ENCODE data around the gene IER5L.

The IER5L gene

GRCh38 chr9:129183495-129184218 lies 5.6 kb upstream of the IER5L start:
- no peaks in the 10 kb centered on the region for H3K9me3 ChIP-seq (replicated peaks; ENCODE audit: insufficient read depth, low read length)
- DNase-seq, result no peak
- no peaks in the 10 kb centered on the region for H3K27me3 ChIP-seq (replicated peaks; ENCODE audit: insufficient read depth, low read length)
- no peak overlapping the region for H3K27ac ChIP-seq (ENCODE audit: low read length)
- no peak overlapping the region for H3K4me3 ChIP-seq (ENCODE audit: low read length)
- no peaks in the 10 kb centered on the region for H3K36me3 ChIP-seq (replicated peaks; ENCODE audit: insufficient read depth, low read length)
- no peaks in the 10 kb centered on the region for H3K9me2 ChIP-seq (replicated peaks; ENCODE audit: insufficient read depth, low read length)
- TF ChIP-seq CTCF (IDR thresholded peaks at IDR 0.05; ENCODE audit: low read length), result no peak
- TF ChIP-seq EZH2phosphoT487 (IDR thresholded peaks at IDR 0.05; ENCODE audit: low read length), result no peak
- TF ChIP-seq EZH2 (optimal IDR thresholded peaks at IDR 0.05; ENCODE audit: low read depth, low read length), result no peak
- no peaks in the 10 kb centered on the region for H3K79me2 ChIP-seq (ENCODE audit: low read length)
- no peaks in the 10 kb centered on the region for H3F3A ChIP-seq (ENCODE audit: insufficient read depth, low read length)
- H3K9ac ChIP-seq (ENCODE audit: low read length), result no peak overlapping the region
- H3K4me2 ChIP-seq (ENCODE audit: low read depth, low read length), result no peak overlapping the region
- H3K4me1 ChIP-seq (ENCODE audit: low read length), result peaks cover 10% of the 10 kb centered on the region
- no peaks in the 10 kb centered on the region for H4K20me1 ChIP-seq (ENCODE audit: insufficient read depth, low read length)
- H2AFZ ChIP-seq (ENCODE audit: low read length), result no peak overlapping the region

- no peak overlapping the region for H2AFZ ChIP-seq (ENCODE audit: low read length)
- peaks cover 13% of the 10 kb centered on the region for H3K4me1 ChIP-seq (ENCODE audit: low read length)
- no peaks in the 10 kb centered on the region for H3K36me3 ChIP-seq (replicated peaks; ENCODE audit: insufficient read depth, low read length)
- H3K4me3 ChIP-seq (ENCODE audit: low read length), result no peak overlapping the region
- H3K9me3 ChIP-seq (replicated peaks; ENCODE audit: insufficient read depth, low read length), result no peaks in the 10 kb centered on the region
- no peak overlapping the region for H3K9ac ChIP-seq (ENCODE audit: low read length)
- no peak for DNase-seq
- no peaks in the 10 kb centered on the region for H3K27me3 ChIP-seq (replicated peaks; ENCODE audit: insufficient read depth, low read length)
- H3F3A ChIP-seq (ENCODE audit: insufficient read depth, low read length), result no peaks in the 10 kb centered on the region
- TF ChIP-seq CTCF (IDR thresholded peaks at IDR 0.05; ENCODE audit: low read length), result peak; percentile 39
- no peak for TF ChIP-seq EZH2 (optimal IDR thresholded peaks at IDR 0.05; ENCODE audit: low read depth, low read length)
- no peak overlapping the region for H3K27ac ChIP-seq (ENCODE audit: low read length)
- H4K20me1 ChIP-seq (ENCODE audit: insufficient read depth, low read length), result no peaks in the 10 kb centered on the region
- H3K9me2 ChIP-seq (replicated peaks; ENCODE audit: insufficient read depth, low read length), result no peaks in the 10 kb centered on the region
- H3K4me2 ChIP-seq (ENCODE audit: low read depth, low read length), result no peak overlapping the region
- no peaks in the 10 kb centered on the region for H3K79me2 ChIP-seq (ENCODE audit: low read length)
Observed at GRCh38 chr9:129182625-129183494, 4.8 kb upstream of the IER5L start.

- no peak for DNase-seq
- no peaks in the 10 kb centered on the region for H3K27me3 ChIP-seq (replicated peaks; ENCODE audit: insufficient read depth, low read length)
- H3K9ac ChIP-seq (ENCODE audit: low read length), result no peak overlapping the region
- H3K27ac ChIP-seq (ENCODE audit: low read length), result no peak overlapping the region
- peaks cover 13% of the 10 kb centered on the region for H3K4me1 ChIP-seq (ENCODE audit: low read length)
- H3F3A ChIP-seq (ENCODE audit: insufficient read depth, low read length), result no peaks in the 10 kb centered on the region
- H3K4me2 ChIP-seq (ENCODE audit: low read depth, low read length), result no peak overlapping the region
- H3K4me3 ChIP-seq (ENCODE audit: low read length), result no peak overlapping the region
- TF ChIP-seq EZH2phosphoT487 (IDR thresholded peaks at IDR 0.05; ENCODE audit: low read length), result no peak
- no peak for TF ChIP-seq EZH2 (optimal IDR thresholded peaks at IDR 0.05; ENCODE audit: low read depth, low read length)
- TF ChIP-seq CTCF (IDR thresholded peaks at IDR 0.05; ENCODE audit: low read length), result no peak
- H3K9me3 ChIP-seq (replicated peaks; ENCODE audit: insufficient read depth, low read length), result no peaks in the 10 kb centered on the region
- H4K20me1 ChIP-seq (ENCODE audit: insufficient read depth, low read length), result no peaks in the 10 kb centered on the region
- H3K79me2 ChIP-seq (ENCODE audit: low read length), result peaks cover under 1% of the 10 kb centered on the region; the same call in 1 of the 2 replicates
- no peaks in the 10 kb centered on the region for H3K36me3 ChIP-seq (replicated peaks; ENCODE audit: insufficient read depth, low read length)
- no peaks in the 10 kb centered on the region for H3K9me2 ChIP-seq (replicated peaks; ENCODE audit: insufficient read depth, low read length)
- H2AFZ ChIP-seq (ENCODE audit: low read length), result no peak overlapping the region
Observed at GRCh38 chr9:129182122-129182521, 4.1 kb upstream of the IER5L start.

All from MM.1S (cell line).